ENCODE data around the gene ALX4.

The ALX4 gene

GRCh38 chr11:44267750-44268613 lies 42.0 kb downstream of the ALX4 start:
- DNase-seq (ENCODE audit: low spot score) = no peak

GRCh38 chr11:44267006-44267749 lies 42.8 kb downstream of the ALX4 start:
- no peak for DNase-seq (ENCODE audit: low spot score)

GRCh38 chr11:44266056-44266780 lies 43.7 kb downstream of the ALX4 start:
- no peak for DNase-seq (ENCODE audit: low spot score)

- no peak for DNase-seq (ENCODE audit: low spot score)
Measured at GRCh38 chr11:44264761-44265160, 45.2 kb downstream of the ALX4 start.

- DNase-seq (ENCODE audit: low spot score) = no peak
Measured at GRCh38 chr11:44264438-44264749, 45.5 kb downstream of the ALX4 start.

GRCh38 chr11:44263738-44264437 lies 46.1 kb downstream of the ALX4 start:
- no peak for DNase-seq (ENCODE audit: low spot score)

GRCh38 chr11:44261800-44262591 lies 47.9 kb downstream of the ALX4 start:
- no peak for DNase-seq (ENCODE audit: low spot score)

- no peak for DNase-seq (ENCODE audit: low spot score)
Measured at GRCh38 chr11:44260081-44260480, 49.9 kb downstream of the ALX4 start.

- DNase-seq (ENCODE audit: low spot score) = no peak
Measured at GRCh38 chr11:44258839-44259420, 51.0 kb downstream of the ALX4 start.

- no peak for DNase-seq (ENCODE audit: low spot score)
Measured at GRCh38 chr11:44258190-44258489, 51.8 kb downstream of the ALX4 start.

- DNase-seq (ENCODE audit: low spot score) = no peak
Measured at GRCh38 chr11:44257338-44258189, 52.4 kb downstream of the ALX4 start.

- peak; percentile 7 for DNase-seq (ENCODE audit: low spot score)
Measured at GRCh38 chr11:44256673-44257291, 53.2 kb downstream of the ALX4 start.

- DNase-seq (ENCODE audit: low spot score) = no peak
Measured at GRCh38 chr11:44255406-44256071, 54.4 kb downstream of the ALX4 start.

- no peak for DNase-seq (ENCODE audit: low spot score)
Measured at GRCh38 chr11:44252999-44253602, 56.8 kb downstream of the ALX4 start.

GRCh38 chr11:44250421-44250820 lies 59.5 kb downstream of the ALX4 start:
- DNase-seq (ENCODE audit: low spot score) = no peak

- no peak for DNase-seq (ENCODE audit: low spot score)
Measured at GRCh38 chr11:44248109-44248508, 61.8 kb downstream of the ALX4 start.

GRCh38 chr11:44247508-44247907 lies 62.4 kb downstream of the ALX4 start:
- no peak for DNase-seq (ENCODE audit: low spot score)

GRCh38 chr11:44246726-44247125 lies 63.2 kb downstream of the ALX4 start:
- no peak for DNase-seq (ENCODE audit: low spot score)
